MM.1S (cell line): ENCODE results near the gene ALPK3.

Source experiments
- DNase-seq: peaks from one replicate; pipeline ENCODE4 v3.0.0-alpha.2; 2015
- H2AFZ ChIP-seq: fragments of 300-600 bp; sonication (generic); 2 replicates; pipeline ENCODE4 v1.6.0; 2016; ENCODE audit warnings: antibody characterized with exemption, low read length
- H3F3A ChIP-seq: fragments of 300-600 bp; sonication (generic); 2 replicates; pipeline ENCODE4 v1.6.1; 2016; ENCODE audit warnings: mild to moderate bottlenecking, antibody characterized with exemption, low read length, moderate library complexity, mixed read lengths; ENCODE audit not compliant: insufficient read depth
- H3K27ac ChIP-seq: fragments of 300-600 bp; sonication (generic); 2 replicates; pipeline ENCODE4 v1.5.1; 2016; ENCODE audit warnings: mild to moderate bottlenecking, low read length
- H3K27me3 ChIP-seq: fragments of 300-600 bp; sonication (generic); replicated peaks from 2 replicates; pipeline ENCODE4 v1.6.0; 2016; ENCODE audit warnings: low read length; ENCODE audit not compliant: insufficient read depth
- H3K36me3 ChIP-seq: fragments of 300-600 bp; sonication (generic); replicated peaks from 2 replicates; pipeline ENCODE4 v1.6.1; 2016; ENCODE audit warnings: mild to moderate bottlenecking, low read length, mixed read lengths; ENCODE audit not compliant: insufficient read depth
- H3K4me1 ChIP-seq: fragments of 300-600 bp; sonication (generic); 2 replicates; pipeline ENCODE4 v1.6.1; 2016; ENCODE audit warnings: low read length, mixed read lengths
- H3K4me2 ChIP-seq: fragments of 300-600 bp; sonication (generic); 2 replicates; pipeline ENCODE4 v1.6.0; 2016; ENCODE audit warnings: low read depth, low read length
- H3K4me3 ChIP-seq: fragments of 300-600 bp; sonication (generic); 2 replicates; pipeline ENCODE4 v1.5.1; 2016; ENCODE audit warnings: low read length, mixed read lengths
- H3K79me2 ChIP-seq: fragments of 300-600 bp; sonication (generic); 2 replicates; pipeline ENCODE4 v1.6.1; 2016; ENCODE audit warnings: mixed run types, low read length, mixed read lengths
- H3K9ac ChIP-seq: fragments of 300-600 bp; sonication (generic); 2 replicates; pipeline ENCODE4 v1.6.1; 2016; ENCODE audit warnings: low read length, mixed read lengths
- H3K9me2 ChIP-seq: fragments of 300-600 bp; sonication (generic); replicated peaks from 2 replicates; pipeline ENCODE4 v1.6.1; 2016; ENCODE audit warnings: mild to moderate bottlenecking, low read length, mixed read lengths; ENCODE audit not compliant: insufficient read depth
- H3K9me3 ChIP-seq: fragments of 300-600 bp; sonication (generic); replicated peaks from 2 replicates; pipeline ENCODE4 v1.6.1; 2016; ENCODE audit warnings: mild to moderate bottlenecking, low read length, mixed read lengths; ENCODE audit not compliant: insufficient read depth
- H4K20me1 ChIP-seq: fragments of 300-600 bp; sonication (generic); 2 replicates; pipeline ENCODE4 v1.6.1; 2016; ENCODE audit warnings: mild to moderate bottlenecking, low read length, moderate library complexity, mixed read lengths; ENCODE audit not compliant: insufficient read depth
- EZH2 ChIP-seq: fragments of 300-600 bp; sonication (generic); optimal IDR thresholded peaks from 2 replicates; pipeline ENCODE3; 2017; ENCODE audit warnings: low read depth, mild to moderate bottlenecking, antibody characterized with exemption, low read length, mixed read lengths
- EZH2phosphoT487 ChIP-seq: fragments of 300-600 bp; sonication (generic); IDR thresholded peaks from 2 replicates; pipeline ENCODE4 v1.6.1; 2018; ENCODE audit warnings: antibody characterized with exemption, low read length
- TF ChIP-seq, protein P1 (sequence below): fragments of 300-600 bp; sonication (generic); IDR thresholded peaks from 2 replicates; pipeline ENCODE4 v1.5.1; 2016; ENCODE audit warnings: antibody characterized with exemption, low read length, mixed read lengths

ALPK3 gene

DNA sequence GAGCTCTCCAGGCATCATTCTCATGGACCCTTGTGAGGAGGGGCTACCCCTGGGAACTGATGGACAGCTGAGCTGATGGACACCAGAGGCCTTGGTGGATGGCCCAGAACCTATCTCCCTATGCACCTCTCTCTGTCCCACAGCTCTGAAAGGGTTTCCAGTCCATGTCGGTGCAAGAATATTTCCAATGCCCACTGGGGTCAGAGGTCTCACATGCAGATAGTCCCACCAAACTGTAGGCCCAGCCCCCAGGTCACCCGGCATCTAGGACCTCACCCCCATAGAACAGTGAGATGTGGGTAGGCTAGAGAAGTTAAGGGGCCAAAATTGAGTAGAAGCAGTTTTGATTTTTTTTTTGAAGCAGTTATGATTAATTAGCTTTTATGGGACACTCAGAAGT is 2.6 kb downstream of the ALPK3 start:
- H2AFZ ChIP-seq = no peak overlapping the region
- no peaks in the 10 kb centered on the region for H3K9me3 ChIP-seq
- TF ChIP-seq EZH2 (no peak), EZH2phosphoT487 (no peak)
- TF ChIP-seq, protein P1, sequence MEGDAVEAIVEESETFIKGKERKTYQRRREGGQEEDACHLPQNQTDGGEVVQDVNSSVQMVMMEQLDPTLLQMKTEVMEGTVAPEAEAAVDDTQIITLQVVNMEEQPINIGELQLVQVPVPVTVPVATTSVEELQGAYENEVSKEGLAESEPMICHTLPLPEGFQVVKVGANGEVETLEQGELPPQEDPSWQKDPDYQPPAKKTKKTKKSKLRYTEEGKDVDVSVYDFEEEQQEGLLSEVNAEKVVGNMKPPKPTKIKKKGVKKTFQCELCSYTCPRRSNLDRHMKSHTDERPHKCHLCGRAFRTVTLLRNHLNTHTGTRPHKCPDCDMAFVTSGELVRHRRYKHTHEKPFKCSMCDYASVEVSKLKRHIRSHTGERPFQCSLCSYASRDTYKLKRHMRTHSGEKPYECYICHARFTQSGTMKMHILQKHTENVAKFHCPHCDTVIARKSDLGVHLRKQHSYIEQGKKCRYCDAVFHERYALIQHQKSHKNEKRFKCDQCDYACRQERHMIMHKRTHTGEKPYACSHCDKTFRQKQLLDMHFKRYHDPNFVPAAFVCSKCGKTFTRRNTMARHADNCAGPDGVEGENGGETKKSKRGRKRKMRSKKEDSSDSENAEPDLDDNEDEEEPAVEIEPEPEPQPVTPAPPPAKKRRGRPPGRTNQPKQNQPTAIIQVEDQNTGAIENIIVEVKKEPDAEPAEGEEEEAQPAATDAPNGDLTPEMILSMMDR = no peak
- H3K27me3 ChIP-seq = no peaks in the 10 kb centered on the region
- no peak overlapping the region for H3K4me2 ChIP-seq
- H3K4me3 ChIP-seq = no peak overlapping the region
- no peaks in the 10 kb centered on the region for H3K9me2 ChIP-seq
- no peaks in the 10 kb centered on the region for H3K36me3 ChIP-seq
- H3K27ac ChIP-seq = no peak overlapping the region
- no peak for DNase-seq
- no peak overlapping the region for H3K9ac ChIP-seq
- no peaks in the 10 kb centered on the region for H4K20me1 ChIP-seq
- H3F3A ChIP-seq = no peaks in the 10 kb centered on the region
- H3K4me1 ChIP-seq = no peaks in the 10 kb centered on the region
- H3K79me2 ChIP-seq = no peaks in the 10 kb centered on the region

DNA sequence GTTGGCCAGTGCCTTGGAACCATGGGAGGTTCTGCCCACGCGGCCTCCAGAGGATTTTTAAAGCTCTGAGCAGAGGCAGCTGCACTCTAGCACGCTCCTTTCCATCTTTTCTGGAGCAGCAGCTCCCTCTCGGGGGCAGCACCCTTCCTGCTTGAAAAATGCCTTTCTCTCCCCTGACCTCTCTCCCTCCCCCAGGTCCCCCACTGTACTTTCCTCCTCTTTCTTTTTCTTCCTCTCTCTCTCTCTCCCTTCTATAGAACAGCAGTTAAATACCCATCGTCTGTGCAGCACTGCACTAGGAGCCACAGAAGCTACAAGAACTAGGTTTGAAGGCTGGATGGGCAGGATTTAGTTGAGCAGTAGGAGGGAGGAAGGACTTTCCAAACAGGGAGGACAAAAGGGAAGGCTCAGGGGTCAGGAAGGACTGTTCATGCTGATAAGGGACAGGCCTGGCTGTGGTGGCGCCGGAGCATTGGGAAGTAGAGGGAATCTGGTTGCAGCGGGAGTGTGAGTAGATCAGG is 4.4 kb downstream of the ALPK3 start:
- Histone ChIP-seq H3K27ac (no peak overlapping the region), H3K9me2 (no peaks in the 10 kb centered on the region), H2AFZ (no peak overlapping the region), H3K9ac (no peak overlapping the region), H3K4me2 (no peak overlapping the region), H3K9me3 (no peaks in the 10 kb centered on the region), H3K27me3 (no peaks in the 10 kb centered on the region), H4K20me1 (no peaks in the 10 kb centered on the region), H3K36me3 (no peaks in the 10 kb centered on the region), H3K79me2 (no peaks in the 10 kb centered on the region), H3F3A (no peaks in the 10 kb centered on the region), H3K4me1 (no peaks in the 10 kb centered on the region), H3K4me3 (no peak overlapping the region)
- TF ChIP-seq EZH2phosphoT487 (no peak), EZH2 (no peak)
- TF ChIP-seq, protein P1 = no peak
- DNase-seq = no peak

DNA sequence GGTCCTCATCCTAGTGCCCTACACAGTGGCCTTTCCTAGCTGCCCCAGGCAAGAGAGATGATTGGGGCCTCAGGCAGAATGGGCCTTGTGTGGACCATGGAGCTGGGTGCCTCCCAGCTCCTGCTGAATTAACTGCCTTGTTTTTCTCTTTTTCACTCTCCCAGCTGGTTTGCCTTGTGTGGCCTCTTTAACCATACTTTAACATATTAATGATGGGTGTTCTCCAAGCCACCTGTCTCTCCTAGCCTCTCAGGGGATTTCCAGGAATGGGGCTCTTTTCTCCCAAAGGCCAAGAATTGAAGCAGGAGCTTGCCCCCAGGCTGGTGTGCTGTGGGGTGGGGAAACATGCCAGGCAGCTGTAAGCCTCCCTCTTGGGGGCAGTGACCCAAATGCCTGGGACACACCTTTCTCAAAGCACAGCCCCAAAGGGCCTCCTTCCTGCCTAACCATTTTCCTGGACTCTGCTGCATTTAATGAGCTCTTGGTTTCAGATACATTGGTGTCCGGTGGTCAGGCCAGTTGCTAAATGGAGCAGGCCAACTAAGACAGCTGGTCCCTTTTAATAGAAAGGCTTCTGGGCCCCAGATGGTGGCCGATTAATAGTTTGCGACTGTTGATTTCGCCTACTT is 5.6 kb downstream of the ALPK3 start:
- H3K79me2 ChIP-seq = no peaks in the 10 kb centered on the region
- no peaks in the 10 kb centered on the region for H3K4me1 ChIP-seq
- H3F3A ChIP-seq = no peaks in the 10 kb centered on the region
- no peaks in the 10 kb centered on the region for H4K20me1 ChIP-seq
- H3K9me3 ChIP-seq = no peaks in the 10 kb centered on the region
- no peak overlapping the region for H2AFZ ChIP-seq
- H3K4me2 ChIP-seq = no peak overlapping the region
- no peaks in the 10 kb centered on the region for H3K27me3 ChIP-seq
- no peak for TF ChIP-seq EZH2phosphoT487
- TF ChIP-seq EZH2 = no peak
- TF ChIP-seq, protein P1 = no peak
- no peak overlapping the region for H3K9ac ChIP-seq
- no peak overlapping the region for H3K4me3 ChIP-seq
- H3K9me2 ChIP-seq = no peaks in the 10 kb centered on the region
- no peak for DNase-seq
- H3K36me3 ChIP-seq = no peaks in the 10 kb centered on the region
- H3K27ac ChIP-seq = no peak overlapping the region
